ENCODE measurements around the gene C6orf52.
"Not testable (repeated sequence)": the region's sequence is repeated elsewhere in the genome, so short reads cannot be mapped to it uniquely, and the experiment has no call there.

Gene C6orf52

GRCh38 chr6:10721850-10722569 is 27.6 kb upstream of the C6orf52 start:
- no peak for TF ChIP-seq CTCF (IDR thresholded peaks at IDR 0.05; ENCODE audit: low read depth, low read length)
- peak overlapping the region; percentile 82 for H3K4me3 ChIP-seq (ENCODE audit: low read depth, low read length)

- H3K4me3 ChIP-seq (ENCODE audit: low read depth, low read length): not testable (repeated sequence)
Observed at GRCh38 chr6:10720960-10721849, 26.8 kb upstream of the C6orf52 start.

GRCh38 chr6:10720265-10720959 is 26.0 kb upstream of the C6orf52 start:
- peak overlapping the region; percentile 35 for H3K4me3 ChIP-seq (ENCODE audit: low read depth, low read length)
- no peak for TF ChIP-seq CTCF (IDR thresholded peaks at IDR 0.05; ENCODE audit: low read depth, low read length)

GRCh38 chr6:10719964-10720264 is 25.5 kb upstream of the C6orf52 start:
- peak overlapping the region; percentile 35 for H3K4me3 ChIP-seq (ENCODE audit: low read depth, low read length)
- no peak for TF ChIP-seq CTCF (IDR thresholded peaks at IDR 0.05; ENCODE audit: low read depth, low read length)

- TF ChIP-seq CTCF (IDR thresholded peaks at IDR 0.05; ENCODE audit: low read depth, low read length): no peak
- no peak overlapping the region for H3K4me3 ChIP-seq (ENCODE audit: low read depth, low read length)
Observed at GRCh38 chr6:10719296-10719963, 25.0 kb upstream of the C6orf52 start.

GRCh38 chr6:10713962-10714361 is 19.5 kb upstream of the C6orf52 start:
- no peak overlapping the region for H3K4me3 ChIP-seq (ENCODE audit: low read depth, low read length)
- no peak for TF ChIP-seq CTCF (IDR thresholded peaks at IDR 0.05; ENCODE audit: low read depth, low read length)

GRCh38 chr6:10696655-10697054 is 2.2 kb upstream of the C6orf52 start:
- no peak for TF ChIP-seq CTCF (IDR thresholded peaks at IDR 0.05; ENCODE audit: low read depth, low read length)
- H3K4me3 ChIP-seq (ENCODE audit: low read depth, low read length): no peak overlapping the region

Data from WI38 (cell line).